ENCODE results near the gene WRAP73.

GRCh38 chr1:3674100-3675094 lies 24.5 kb upstream of the WRAP73 start:
- TF ChIP-seq EZH2 (IDR thresholded peaks at IDR 0.05; ENCODE audit: insufficient read depth, poor library complexity, severe bottlenecking) (no peak), EZH2phosphoT487 (IDR thresholded peaks at IDR 0.05; ENCODE audit: insufficient read depth, low read depth) (no peak)

Data from GM23248 (cell line).